ENCODE data around the gene LINC01488.

Gene LINC01488

DNA sequence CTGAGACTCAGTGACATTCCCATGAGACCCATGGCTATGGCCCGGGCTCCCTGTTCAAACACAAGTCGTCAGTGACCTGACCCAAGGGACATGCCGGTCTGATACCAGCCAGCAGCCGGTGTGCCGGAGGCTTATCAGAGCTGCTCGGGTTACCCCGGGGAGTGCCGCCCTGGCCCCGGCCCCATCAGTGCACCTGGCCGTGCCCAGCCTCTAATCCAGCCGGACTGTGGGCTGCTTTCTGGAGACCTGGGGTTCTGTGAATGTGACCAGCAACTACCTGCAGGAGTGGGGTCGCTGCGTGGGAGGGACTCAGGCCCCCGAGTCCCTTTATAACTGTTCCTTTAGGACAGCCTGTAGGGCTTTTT, 52.7 kb downstream of the LINC01488 start:
- DNase-seq = no peak

DNA sequence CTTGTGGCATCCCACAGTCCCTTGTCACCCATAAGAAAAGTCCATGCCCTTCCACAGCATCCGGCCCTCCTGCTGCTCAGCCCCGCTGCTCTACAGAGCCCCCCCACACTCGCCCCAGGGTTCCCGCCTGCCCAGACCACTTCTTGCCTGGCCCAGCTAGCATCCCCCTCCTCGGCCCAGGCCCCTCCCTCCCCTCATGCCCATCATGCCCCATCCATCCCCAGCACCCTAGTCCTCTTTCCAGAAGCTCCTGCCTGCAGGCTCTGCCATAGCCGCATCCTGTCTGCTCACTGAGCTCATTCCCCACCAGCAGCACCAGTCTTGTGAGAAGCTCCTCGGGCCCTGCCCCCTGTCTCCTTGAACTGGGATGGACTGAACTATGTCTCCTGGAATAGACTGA, 54.4 kb downstream of the LINC01488 start:
- no peak for DNase-seq

DNA sequence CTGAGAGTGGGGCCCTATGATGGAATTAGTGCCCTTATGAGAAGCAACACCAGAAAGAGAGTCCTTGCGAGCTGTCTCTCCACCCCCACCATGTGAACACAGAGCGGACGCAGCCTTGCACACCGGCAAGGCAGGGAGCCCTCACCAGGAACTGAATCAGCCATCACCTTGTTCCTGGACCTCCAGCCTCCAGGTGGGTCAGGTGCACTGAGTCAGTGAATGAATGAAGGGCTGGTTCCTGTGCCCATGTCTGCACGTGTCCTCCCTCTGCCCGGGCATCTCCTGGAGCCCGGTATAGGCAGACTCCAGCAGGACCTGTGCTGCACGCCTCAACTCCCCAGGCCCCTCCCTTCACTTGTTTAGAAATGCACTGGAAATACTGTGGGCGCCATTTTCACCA, 54.9 kb downstream of the LINC01488 start:
- no peak for DNase-seq

DNA sequence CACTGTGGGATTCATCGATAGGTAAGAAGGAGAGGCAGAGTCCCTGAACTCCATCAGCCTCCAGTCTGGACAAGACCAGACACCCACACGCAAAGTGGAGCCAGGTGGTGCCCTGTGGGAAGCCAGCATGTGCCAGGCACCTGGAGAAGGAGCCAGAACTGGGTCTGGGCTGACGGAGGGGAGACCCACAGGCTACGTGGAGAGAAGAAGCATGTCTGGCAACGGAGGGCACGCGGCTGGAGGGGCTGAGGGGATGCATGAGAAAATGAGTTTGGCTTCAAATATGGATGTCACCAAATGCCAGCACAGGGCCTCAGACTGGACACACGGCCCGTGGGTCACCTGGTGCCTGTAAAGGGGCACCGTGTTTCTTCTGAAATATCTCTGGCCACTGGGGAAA, 55.7 kb downstream of the LINC01488 start:
- DNase-seq = no peak

DNA sequence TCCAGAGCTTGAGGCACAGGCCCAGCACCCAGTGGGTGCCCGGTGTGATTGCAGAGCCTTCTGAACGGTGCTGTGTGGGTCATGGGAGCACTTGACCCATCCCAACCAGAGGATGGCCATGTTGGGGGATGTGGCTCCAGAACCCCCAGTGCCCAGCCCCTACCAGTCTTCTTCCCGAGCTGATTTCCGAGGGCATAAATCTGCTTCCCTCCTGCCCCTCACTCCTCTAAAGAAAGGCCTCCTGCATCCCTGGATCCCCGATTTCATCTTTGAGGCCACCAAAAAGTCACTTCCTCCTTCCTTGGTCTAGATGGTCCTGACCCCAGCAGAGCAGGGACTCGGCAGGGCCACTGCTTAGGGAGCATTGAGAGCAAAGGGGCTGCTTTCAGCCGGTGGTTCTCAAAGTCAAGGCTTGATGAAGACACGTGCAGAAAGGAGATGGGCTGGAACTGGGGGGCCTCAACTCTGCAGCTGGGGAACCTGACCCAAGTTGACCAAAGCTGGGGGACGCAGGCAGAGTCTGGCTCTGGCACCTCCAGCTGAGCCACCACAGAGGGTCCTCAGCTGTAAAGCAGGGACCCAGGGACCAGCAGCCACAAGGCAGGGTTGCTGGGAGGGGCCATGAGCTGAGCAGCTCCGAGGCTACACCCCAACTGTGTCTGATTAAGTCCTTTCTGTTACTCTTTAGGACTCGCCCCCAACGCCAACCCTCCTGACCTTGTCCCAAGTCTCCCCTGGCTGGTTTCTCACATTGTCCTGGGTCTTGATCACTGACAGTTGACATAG, 56.6 kb downstream of the LINC01488 start:
- no peak for DNase-seq

DNA sequence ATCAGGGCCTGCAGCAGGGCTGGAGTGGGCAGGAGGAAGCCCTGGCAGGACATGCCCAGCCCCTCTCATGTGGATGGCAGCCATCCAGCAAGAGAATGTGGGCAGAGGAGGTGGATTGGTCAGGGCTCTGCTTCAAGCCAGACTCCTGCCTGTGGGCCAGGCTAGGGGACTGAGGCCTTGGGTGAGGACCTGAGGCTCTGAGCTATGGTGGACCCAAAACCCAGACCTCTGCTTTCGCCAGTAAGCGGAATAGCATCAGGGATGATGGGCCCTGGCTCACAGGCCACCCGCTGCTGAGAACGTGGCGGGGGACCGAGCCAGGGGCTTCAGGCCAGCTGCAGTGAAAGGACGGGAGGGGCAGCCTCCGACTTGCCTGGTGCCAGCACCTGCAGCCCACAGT, 57.4 kb downstream of the LINC01488 start:
- no peak for DNase-seq

DNA sequence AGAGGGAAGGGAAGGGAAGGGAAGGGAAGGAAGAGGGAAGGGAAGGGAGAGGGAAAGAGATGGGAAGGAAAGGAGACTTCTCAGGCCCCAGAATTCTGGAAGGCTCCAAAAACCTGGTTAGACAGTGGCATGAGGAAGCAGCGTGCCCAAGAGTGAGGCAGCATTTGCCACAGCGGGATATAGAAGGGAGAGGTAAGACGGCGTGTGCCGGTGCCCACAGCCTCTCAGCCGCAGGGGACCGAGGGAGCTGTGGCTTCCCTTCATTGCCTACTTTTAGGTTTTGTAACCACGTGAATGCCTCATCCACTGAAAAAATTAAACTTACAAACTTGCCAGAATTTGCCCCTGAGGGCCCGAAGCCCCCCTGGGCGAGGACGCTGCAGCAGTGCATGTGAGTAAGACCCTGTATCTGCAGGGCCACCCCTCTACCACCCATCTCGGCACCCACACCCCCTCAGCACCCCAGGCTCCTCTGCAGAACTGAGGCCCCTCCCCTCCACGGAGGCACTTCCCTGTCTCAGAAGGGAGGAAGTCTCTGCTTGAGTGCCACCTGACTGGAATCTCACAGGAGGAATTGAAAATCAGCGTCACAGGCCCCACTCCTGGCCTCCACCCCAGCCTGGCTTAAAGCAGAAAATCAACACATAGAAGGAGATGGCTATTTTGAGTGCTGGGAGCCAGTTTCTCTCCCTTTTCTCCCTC, 58.1 kb downstream of the LINC01488 start:
- no peak for DNase-seq

DNA sequence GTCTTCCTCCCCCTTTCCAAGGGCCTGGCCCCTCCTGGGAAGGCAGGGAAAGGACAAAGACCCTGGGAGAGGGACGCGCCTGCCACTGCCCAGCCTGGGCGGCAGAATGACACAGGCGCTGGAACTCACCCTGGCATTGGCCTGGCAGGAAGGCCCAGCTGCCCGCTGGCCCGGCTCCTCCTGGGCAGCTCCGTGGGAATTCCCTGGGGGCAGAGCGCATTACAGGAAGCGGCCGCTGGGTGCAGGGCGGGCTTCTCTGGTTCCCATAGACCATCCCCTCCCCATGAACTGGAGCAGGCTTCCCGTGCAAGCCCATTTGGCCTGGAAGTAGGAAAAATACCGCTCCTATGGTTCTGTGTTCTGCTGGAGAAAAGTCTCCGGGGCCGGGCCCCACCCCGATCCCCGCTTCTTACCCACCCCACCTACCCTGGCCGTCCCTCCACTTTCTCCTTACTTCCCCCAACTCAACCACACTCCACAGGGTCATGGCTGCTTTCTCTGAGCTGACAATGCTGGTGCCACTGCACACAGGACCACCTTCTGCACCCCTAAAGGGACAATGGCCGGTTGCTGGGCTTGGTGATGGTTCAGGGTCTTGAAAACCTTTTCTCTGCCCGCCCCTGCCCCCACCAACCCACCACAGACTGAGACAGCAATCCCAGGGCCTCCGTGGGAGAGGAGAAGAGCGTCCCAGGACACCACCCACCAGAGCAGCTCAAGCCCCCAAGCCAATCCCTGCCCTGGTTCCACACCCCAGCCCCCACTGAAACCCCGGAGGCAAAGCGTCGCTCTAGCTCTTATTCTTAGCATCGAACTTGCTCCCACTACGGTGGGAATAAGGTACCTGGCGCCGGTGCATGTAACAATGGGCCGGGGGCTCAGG, 58.9 kb downstream of the LINC01488 start:
- no peak for DNase-seq

DNA sequence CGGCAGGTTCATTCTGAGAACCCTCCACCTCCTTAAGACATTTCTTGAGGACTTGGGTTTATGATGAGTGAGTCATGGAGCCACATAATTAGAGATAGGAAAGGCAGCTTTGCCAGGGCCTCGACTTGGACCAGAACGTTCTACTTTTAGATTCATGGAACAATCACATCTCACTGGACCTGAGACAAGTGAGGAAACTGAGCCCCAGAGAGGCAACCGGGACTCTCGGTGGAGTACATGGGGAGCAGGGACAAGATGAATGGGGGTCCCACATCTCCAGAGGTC, 59.5 kb downstream of the LINC01488 start:
- DNase-seq = no peak

DNA sequence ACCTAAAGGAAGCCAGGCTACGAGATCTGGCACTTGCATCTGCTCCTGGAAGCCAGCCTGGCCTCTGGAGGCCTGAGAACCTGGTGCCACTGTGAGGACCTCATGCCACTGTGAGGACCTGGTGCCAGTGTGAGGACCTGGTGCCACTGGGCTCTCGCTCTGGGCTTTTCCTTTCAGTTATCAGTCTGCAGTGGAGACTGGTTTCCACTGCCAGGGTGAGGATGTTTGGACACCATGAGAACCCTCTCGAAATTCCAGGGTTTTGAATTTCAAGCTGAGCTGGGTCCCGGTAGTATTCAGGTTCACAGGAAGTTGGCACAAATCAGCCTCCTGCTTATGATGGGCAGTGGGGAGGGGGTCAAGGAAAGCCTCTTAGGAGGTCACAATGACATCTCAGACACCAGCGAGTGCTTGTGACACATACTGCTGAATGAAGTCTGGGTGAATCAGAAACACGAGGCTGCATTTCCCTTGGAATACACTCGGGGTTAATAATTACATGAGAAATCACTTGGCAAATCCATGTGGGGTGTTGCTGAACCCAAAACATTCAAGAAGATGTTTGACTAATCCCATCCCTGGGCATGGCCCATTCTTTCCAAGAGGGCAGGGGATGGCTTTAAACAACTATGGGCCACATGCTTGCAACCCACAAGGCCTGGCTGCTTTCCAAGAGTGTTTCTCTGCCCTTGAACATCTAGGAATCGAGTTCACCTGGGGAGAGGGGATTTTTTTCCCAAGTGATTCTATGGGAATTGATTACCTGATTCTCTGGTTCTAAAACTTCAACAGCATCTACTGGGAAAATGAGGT, 60.2 kb downstream of the LINC01488 start:
- DNase-seq = peak; percentile 13

DNA sequence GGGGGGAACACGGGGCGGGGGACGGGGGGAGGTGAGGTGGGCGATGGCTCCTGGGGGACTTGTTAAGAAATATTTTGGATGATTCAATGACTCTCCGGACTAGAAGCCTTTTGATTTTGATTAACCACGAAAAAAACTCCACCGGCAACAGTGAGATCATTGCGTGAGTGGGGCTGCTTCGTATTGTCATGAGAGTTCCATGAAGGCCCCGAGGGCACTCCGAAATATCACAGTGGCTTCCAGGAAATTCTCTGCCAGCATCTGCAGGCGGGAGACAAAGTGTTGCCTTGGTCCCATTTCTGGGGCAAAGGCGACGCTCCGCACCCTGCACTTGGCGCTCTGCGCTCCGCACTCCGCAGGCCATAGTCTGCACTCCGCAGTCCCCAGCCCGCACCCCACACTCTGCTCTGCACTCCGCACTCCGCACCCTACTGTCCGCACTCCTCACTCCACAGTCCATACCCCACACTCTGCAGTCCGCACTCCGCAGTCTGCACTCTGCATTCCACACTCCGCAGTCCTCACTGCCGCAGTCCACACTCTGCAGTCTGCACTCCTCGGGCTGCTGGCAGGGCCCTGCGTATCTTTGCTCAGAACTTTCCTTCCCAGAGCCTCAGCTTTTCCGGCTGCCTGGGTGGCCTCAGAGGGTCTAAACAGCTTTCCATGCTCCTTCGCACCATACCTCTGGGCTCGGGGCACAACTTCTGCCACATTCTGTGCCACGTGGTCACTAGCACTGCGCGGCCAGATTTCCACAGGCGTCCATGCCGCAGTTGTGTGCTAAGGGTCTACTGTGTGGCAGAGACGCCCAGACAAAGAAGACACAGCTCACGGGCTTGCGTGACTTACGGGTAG, 61.1 kb downstream of the LINC01488 start:
- no peak for DNase-seq
